Activated CD8-positive, alpha-beta memory T cell treated with anti-CD3 and anti-CD28 coated beads, Interleukin-2, amount 50 U/mL, for 4 hours (primary cell): Measurements from ENCODE around the gene KLHL17.

Experiments
- DNase-seq: peaks from one replicate; pipeline ENCODE4 v3.0.0-alpha.2; 2020

Gene KLHL17

GRCh38 chr1:952603-953002 is 7.8 kb upstream of the KLHL17 start:
- no peak for DNase-seq

GRCh38 chr1:953524-954320 is 6.7 kb upstream of the KLHL17 start:
- DNase-seq: no peak

- DNase-seq: no peak
These were observed 5.5 kb upstream of the KLHL17 start for GRCh38 chr1:954927-955326.

GRCh38 chr1:955474-955873 is 4.9 kb upstream of the KLHL17 start:
- DNase-seq: no peak

- DNase-seq: no peak
These were observed 3.7 kb upstream of the KLHL17 start for GRCh38 chr1:956636-957035.

GRCh38 chr1:958823-959730 is 1.3 kb upstream of the KLHL17 start, which contains the start of gene NOC2L:
TSS of gene NOC2L (minus strand) at chr1:959256. CDS start at chr1:959240, 16 bp downstream.
- peak; percentile 97 for DNase-seq

- DNase-seq: no peak
These were observed 537 bp upstream of the KLHL17 start for GRCh38 chr1:959731-960362.

- DNase-seq: no peak
These were observed 817 bp downstream of the KLHL17 start for GRCh38 chr1:961132-961669.

GRCh38 chr1:962381-963300 is 2.3 kb downstream of the KLHL17 start:
- DNase-seq: no peak

- DNase-seq: no peak
These were observed 2.9 kb downstream of the KLHL17 start for GRCh38 chr1:963301-963651.

- no peak for DNase-seq
These were observed 3.6 kb downstream of the KLHL17 start for GRCh38 chr1:963746-964525.

GRCh38 chr1:964691-965525 is 4.5 kb downstream of the KLHL17 start:
- DNase-seq: no peak

GRCh38 chr1:965526-966134 is 5.2 kb downstream of the KLHL17 start:
- no peak for DNase-seq

GRCh38 chr1:966135-966703 is 5.8 kb downstream of the KLHL17 start, which contains the start of gene PLEKHN1:
TSS of gene PLEKHN1 (plus strand) at chr1:966482. CDS start at chr1:966532, 50 bp downstream.
- no peak for DNase-seq

- peak; percentile 89 for DNase-seq
These were observed 6.4 kb downstream of the KLHL17 start for GRCh38 chr1:966704-967300.

- DNase-seq: no peak
These were observed 7.3 kb downstream of the KLHL17 start for GRCh38 chr1:967466-968343.

- no peak for DNase-seq
These were observed 9.0 kb downstream of the KLHL17 start for GRCh38 chr1:969260-969855.
